Activated T-helper 2 cell treated with anti-CD3 and anti-CD28 coated beads, Interferon-gamma antibody, Interleukin-2, Interleukin-4, amounts not matched to agents 10 μg/mL and 5 μg/mL and 100 μg/mL, durations not matched to agents 14 hours and 24 hours and 36 hours (primary cell): Measurements from ENCODE around the gene DLL1. TPM values are rescaled to one million over a fixed set of nuclear protein-coding genes. Genes with fewer than 3 reads are reported as not detected.

ENCODE experiments used
- total RNA-seq: library from RNA; stranded (reverse); gene quantifications from 2 replicates; pipeline ENCODE4 v1.2.3, GENCODE V29; 2022

The DLL1 gene
- total RNA-seq, 1 donor from 2014 or later: not detected

Other genes with a start within 250 kb of the DLL1 start
- 19.6 and 21.8 TPM in 2 replicates for gene FAM120B, start 15.7 kb upstream of the DLL1 start, total RNA-seq